Fibroblast of villous mesenchyme (primary cell): ENCODE measurements around the gene BCAR1. TPM values are rescaled to one million over a fixed set of nuclear protein-coding genes. Genes with fewer than 3 reads are reported as not detected.

ENCODE experiments used
- DNase-seq: peaks from one replicate; pipeline ENCODE4 v3.0.0-alpha.2; 2010; ENCODE audit warnings: low read depth
- H3K4me3 ChIP-seq: 2 replicates; pipeline ENCODE4 v1.5.1; 2011; ENCODE audit warnings: low read depth, mild to moderate bottlenecking, low read length
- total RNA-seq: library from RNA; depleted of rRNA; stranded (reverse); fragments of >200 nt; gene quantifications from 2 replicates; pipeline ENCODE4 v1.2.3, GENCODE V29; 2012
- TF ChIP-seq, protein P1 (sequence below): IDR thresholded peaks from 2 replicates; pipeline ENCODE4 v1.5.1; 2012; ENCODE audit warnings: low read depth, mild to moderate bottlenecking, low read length; ENCODE audit not compliant: insufficient read depth

Gene BCAR1
- total RNA-seq, 1 donor, result 87.2 TPM

- DNase-seq, result peak; percentile 89
- TF ChIP-seq, protein P1, sequence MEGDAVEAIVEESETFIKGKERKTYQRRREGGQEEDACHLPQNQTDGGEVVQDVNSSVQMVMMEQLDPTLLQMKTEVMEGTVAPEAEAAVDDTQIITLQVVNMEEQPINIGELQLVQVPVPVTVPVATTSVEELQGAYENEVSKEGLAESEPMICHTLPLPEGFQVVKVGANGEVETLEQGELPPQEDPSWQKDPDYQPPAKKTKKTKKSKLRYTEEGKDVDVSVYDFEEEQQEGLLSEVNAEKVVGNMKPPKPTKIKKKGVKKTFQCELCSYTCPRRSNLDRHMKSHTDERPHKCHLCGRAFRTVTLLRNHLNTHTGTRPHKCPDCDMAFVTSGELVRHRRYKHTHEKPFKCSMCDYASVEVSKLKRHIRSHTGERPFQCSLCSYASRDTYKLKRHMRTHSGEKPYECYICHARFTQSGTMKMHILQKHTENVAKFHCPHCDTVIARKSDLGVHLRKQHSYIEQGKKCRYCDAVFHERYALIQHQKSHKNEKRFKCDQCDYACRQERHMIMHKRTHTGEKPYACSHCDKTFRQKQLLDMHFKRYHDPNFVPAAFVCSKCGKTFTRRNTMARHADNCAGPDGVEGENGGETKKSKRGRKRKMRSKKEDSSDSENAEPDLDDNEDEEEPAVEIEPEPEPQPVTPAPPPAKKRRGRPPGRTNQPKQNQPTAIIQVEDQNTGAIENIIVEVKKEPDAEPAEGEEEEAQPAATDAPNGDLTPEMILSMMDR, result no peak
- no peak overlapping the region for H3K4me3 ChIP-seq
Measured at GRCh38 chr16:75238132-75238852, 13.1 kb downstream of the BCAR1 start.

DNA sequence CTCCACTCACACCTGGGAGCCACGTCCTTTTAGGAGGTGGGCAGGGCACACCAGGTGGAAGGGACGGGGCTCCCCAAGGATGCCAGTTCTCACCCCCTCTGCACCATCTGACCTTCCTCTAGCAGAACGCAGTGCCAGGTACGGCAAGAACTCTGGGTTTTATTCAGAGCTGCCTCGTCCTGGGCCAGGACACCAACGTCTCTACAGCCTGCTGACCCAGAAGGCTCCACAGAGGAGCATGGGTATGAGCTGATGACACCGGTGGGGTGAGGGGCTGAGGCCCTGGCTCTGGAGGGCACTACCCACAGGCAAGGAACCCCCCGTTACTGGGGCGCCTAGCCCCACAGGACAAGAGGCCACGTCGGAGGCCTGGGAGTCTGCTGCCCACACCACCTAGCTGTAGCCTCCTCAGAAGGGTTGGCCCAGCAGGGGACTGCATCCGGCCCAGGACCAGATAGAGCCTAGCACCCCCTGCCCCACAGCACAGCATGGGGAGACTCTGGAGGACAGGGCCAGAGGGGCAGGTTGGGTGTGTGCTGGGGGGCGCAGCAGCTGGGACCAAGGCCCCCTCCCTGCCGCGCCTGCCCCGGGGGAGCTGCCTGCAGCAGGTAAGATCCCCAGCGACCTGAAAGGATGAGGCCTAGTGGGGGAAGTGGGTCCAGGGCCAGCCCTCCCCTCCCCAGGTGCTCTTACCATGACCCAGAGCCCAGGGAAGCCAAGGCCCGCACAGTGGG lies 13.9 kb downstream of the BCAR1 start:
- DNase-seq, result no peak
- H3K4me3 ChIP-seq, result no peak overlapping the region

GRCh38 chr16:75236736-75237397 lies 14.6 kb downstream of the BCAR1 start:
- no peak for DNase-seq
- TF ChIP-seq, protein P1, result no peak
- no peak overlapping the region for H3K4me3 ChIP-seq

More for the DNA sequence above, 13.9 kb downstream of the BCAR1 start:
- TF ChIP-seq, protein P1, result no peak

GRCh38 chr16:75236232-75236631 lies 15.2 kb downstream of the BCAR1 start:
- H3K4me3 ChIP-seq, result no peak overlapping the region
- TF ChIP-seq, protein P1, result no peak
- no peak for DNase-seq

- H3K4me3 ChIP-seq, result no peak overlapping the region
- TF ChIP-seq, protein P1, result no peak
- no peak for DNase-seq
Measured at GRCh38 chr16:75235721-75236193, 15.7 kb downstream of the BCAR1 start.

DNA sequence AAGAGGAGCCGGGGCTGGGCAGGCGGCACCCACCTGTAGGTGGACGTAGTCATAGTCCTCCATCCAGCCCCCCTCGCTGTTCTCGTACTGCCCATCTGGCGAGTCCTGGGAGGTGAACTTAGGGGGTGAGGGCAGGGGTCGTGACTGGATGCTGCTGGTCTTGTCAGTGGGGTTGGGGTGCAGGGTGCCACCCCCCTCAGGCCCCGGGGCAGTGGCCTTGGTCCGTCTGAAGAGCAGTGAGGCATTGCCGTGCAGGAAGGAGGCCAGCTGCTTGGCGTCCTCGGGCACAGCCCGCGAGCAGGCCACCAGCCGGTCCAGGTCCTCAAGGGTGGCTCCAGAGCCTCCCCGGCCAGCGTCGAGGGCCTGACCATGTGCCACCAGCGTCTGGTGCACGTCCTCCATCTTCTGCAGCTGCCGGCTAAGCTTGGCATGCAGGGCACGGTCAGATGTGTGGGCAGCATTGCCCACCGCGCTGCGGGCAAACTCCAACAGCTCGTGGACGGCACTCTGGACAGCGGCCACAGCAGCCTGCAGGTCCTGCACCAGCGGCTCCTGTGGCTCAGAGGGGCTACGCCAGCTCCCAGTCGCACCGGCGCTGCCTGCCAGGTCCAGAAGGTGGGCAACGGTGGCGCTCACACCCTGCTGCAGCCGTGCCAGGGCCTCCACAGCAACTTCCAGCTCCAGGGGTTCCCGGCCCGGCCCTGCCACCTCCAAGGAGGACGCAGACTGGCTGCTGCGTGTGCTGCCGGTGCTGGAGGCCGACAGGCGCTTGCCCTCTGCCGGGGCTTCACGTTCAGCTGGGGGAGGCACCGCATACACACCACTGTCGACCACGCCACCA lies 16.3 kb downstream of the BCAR1 start:
- TF ChIP-seq, protein P1, result no peak
- no peak overlapping the region for H3K4me3 ChIP-seq
- no peak for DNase-seq
